H9 (cell line): ENCODE measurements around the gene SPAG5. TPM values are rescaled to one million over a fixed set of nuclear protein-coding genes. Genes with fewer than 3 reads are reported as not detected.

ENCODE experiments used
- DNase-seq: peaks from one replicate; pipeline ENCODE4 v3.0.0-alpha.2; 2017
- H2AFZ ChIP-seq: one replicate; pipeline ENCODE4 v1.6.1; 2013; ENCODE audit warnings: mild to moderate bottlenecking, low read length, control low read depth, moderate library complexity
- H2AK5ac ChIP-seq: 2 replicates; pipeline ENCODE4 v1.6.1; 2013; ENCODE audit warnings: low read length, control low read depth, mixed read lengths; ENCODE audit not compliant: insufficient read length
- H2BK120ac ChIP-seq: one replicate; pipeline ENCODE4 v1.6.1; 2013; ENCODE audit warnings: low read depth, mild to moderate bottlenecking, low read length, control low read depth, inconsistent platforms; ENCODE audit not compliant: poor library complexity, severe bottlenecking
- H2BK12ac ChIP-seq: 2 replicates; pipeline ENCODE4 v1.6.1; 2013; ENCODE audit warnings: low read length, control low read depth, mixed read lengths, low read depth; ENCODE audit not compliant: insufficient read length
- H2BK15ac ChIP-seq: 2 replicates; pipeline ENCODE4 v1.6.1; 2013; ENCODE audit warnings: low read depth, low read length, control low read depth
- H2BK20ac ChIP-seq: one replicate; pipeline ENCODE4 v1.6.1; 2013; ENCODE audit warnings: low read depth, mild to moderate bottlenecking, low read length, control low read depth, inconsistent platforms; ENCODE audit not compliant: poor library complexity, severe bottlenecking
- H2BK5ac ChIP-seq: 2 replicates; pipeline ENCODE4 v1.6.1; 2013; ENCODE audit warnings: low read length, control low read depth, mixed read lengths; ENCODE audit not compliant: insufficient read length
- H3K14ac ChIP-seq: 2 replicates; pipeline ENCODE4 v1.6.1; 2013; ENCODE audit warnings: low read length, control low read depth; ENCODE audit not compliant: insufficient read depth
- H3K18ac ChIP-seq: 2 replicates; pipeline ENCODE4 v1.6.1; 2013; ENCODE audit warnings: low read depth, mild to moderate bottlenecking, mixed read lengths, low read length, control low read depth; ENCODE audit not compliant: insufficient read length
- H3K23ac ChIP-seq: 2 replicates; pipeline ENCODE4 v1.6.1; 2013; ENCODE audit warnings: low read length, control low read depth, mixed read lengths, low read depth; ENCODE audit not compliant: insufficient read length
- H3K23me2 ChIP-seq: 2 replicates; pipeline ENCODE4 v1.6.1; 2013; ENCODE audit warnings: low read depth, mild to moderate bottlenecking, mixed read lengths, low read length, control low read depth; ENCODE audit not compliant: insufficient read length, poor library complexity, severe bottlenecking
- H3K27ac ChIP-seq: 2 replicates; pipeline ENCODE4 v1.5.1; 2013; ENCODE audit warnings: low read length, control low read depth, mixed read lengths, low read depth; ENCODE audit not compliant: insufficient read length
- H3K27me3 ChIP-seq: 2 replicates; pipeline ENCODE4 v1.6.1; 2013; ENCODE audit warnings: low read length, control low read depth, inconsistent platforms; ENCODE audit not compliant: insufficient read depth
- H3K4ac ChIP-seq: 2 replicates; pipeline ENCODE4 v1.6.1; 2013; ENCODE audit warnings: low read depth, mild to moderate bottlenecking, control low read depth, inconsistent platforms, low read length, moderate library complexity
- H3K4me1 ChIP-seq: 2 replicates; pipeline ENCODE4 v1.6.1; 2013; ENCODE audit warnings: low read length, control low read depth, inconsistent platforms; ENCODE audit not compliant: insufficient read depth
- H3K4me2 ChIP-seq: 2 replicates; pipeline ENCODE4 v1.6.1; 2013; ENCODE audit warnings: low read length, control low read depth, mixed read lengths; ENCODE audit not compliant: insufficient read length, insufficient read depth
- H3K56ac ChIP-seq: 2 replicates; pipeline ENCODE4 v1.6.1; 2013; ENCODE audit warnings: low read depth, mild to moderate bottlenecking, mixed read lengths, low read length, control low read depth; ENCODE audit not compliant: insufficient read length
- H3K79me1 ChIP-seq: 2 replicates; pipeline ENCODE4 v1.6.1; 2013; ENCODE audit warnings: low read depth, mild to moderate bottlenecking, moderate library complexity, low read length, control low read depth, inconsistent platforms; ENCODE audit not compliant: insufficient read depth, poor library complexity, severe bottlenecking
- H3K79me2 ChIP-seq: 2 replicates; pipeline ENCODE4 v1.6.1; 2013; ENCODE audit warnings: low read length, control low read depth, inconsistent platforms; ENCODE audit not compliant: insufficient read depth
- H3K9ac ChIP-seq: 2 replicates; pipeline ENCODE4 v1.6.1; 2013; ENCODE audit warnings: low read length, control low read depth, mixed read lengths; ENCODE audit not compliant: insufficient read length; ENCODE audit errors: extremely low read depth
- H3K9me3 ChIP-seq: one replicate; pipeline ENCODE4 v1.6.1; 2013; ENCODE audit warnings: low read depth, low read length, inconsistent platforms; ENCODE audit not compliant: control insufficient read depth
- H3T11ph ChIP-seq: one replicate; pipeline ENCODE4 v1.6.1; 2013; ENCODE audit warnings: mild to moderate bottlenecking, low read length, control low read depth, inconsistent platforms
- H4K20me1 ChIP-seq: one replicate; pipeline ENCODE4 v1.6.1; 2013; ENCODE audit not compliant: control insufficient read depth, insufficient read length, insufficient read depth
- H4K5ac ChIP-seq: 2 replicates; pipeline ENCODE4 v1.6.1; 2013; ENCODE audit warnings: low read depth, mild to moderate bottlenecking, mixed read lengths, low read length, control low read depth; ENCODE audit not compliant: insufficient read length
- H4K8ac ChIP-seq: replicated peaks from 2 replicates; pipeline ENCODE4 v1.6.1; 2013; ENCODE audit warnings: low read length, control low read depth, mixed read lengths, low read depth; ENCODE audit not compliant: insufficient read length
- H4K91ac ChIP-seq: 2 replicates; pipeline ENCODE4 v1.6.1; 2013; ENCODE audit warnings: low read depth, mild to moderate bottlenecking, moderate library complexity, mixed read lengths, low read length, control low read depth; ENCODE audit not compliant: insufficient read length
- H3K27ac Mint-ChIP-seq, 3 experiments: 2 replicates in 2 of 3; 3 replicates in 1 of 3; pipeline ENCODE4 v1.8.0; 2020 to 2021; ENCODE audit warnings: mixed read lengths in 3 of 3, mild to moderate bottlenecking in 1 of 3, moderate library complexity in 1 of 3
- H3K27me3 Mint-ChIP-seq: 2 replicates; pipeline ENCODE4 v1.8.0; 2021; ENCODE audit warnings: low read depth, mild to moderate bottlenecking, moderate library complexity, mixed read lengths
- H3K36me3 Mint-ChIP-seq, 3 experiments: 2 replicates in 2 of 3; 3 replicates in 1 of 3; pipeline ENCODE4 v1.8.0; 2020 to 2021; ENCODE audit warnings: low read depth in 3 of 3, mixed read lengths in 3 of 3; ENCODE audit not compliant: insufficient read depth in 1 of 3
- H3K4me1 Mint-ChIP-seq, 2 experiments: 2 replicates each; pipeline ENCODE4 v1.8.0; 2020; ENCODE audit warnings: mixed read lengths in 2 of 2
- H3K4me3 Mint-ChIP-seq, 2 experiments: 2 replicates in 1 of 2; 3 replicates in 1 of 2; pipeline ENCODE4 v1.8.0; 2020 to 2021; ENCODE audit warnings: mild to moderate bottlenecking in 2 of 2, mixed read lengths in 2 of 2, moderate library complexity in 1 of 2
- H3K9me3 Mint-ChIP-seq, 2 experiments: 2 replicates in 1 of 2; 3 replicates in 1 of 2; pipeline ENCODE4 v1.8.0; 2020; ENCODE audit warnings: mild to moderate bottlenecking in 2 of 2, mixed read lengths in 2 of 2, moderate library complexity in 1 of 2
- CTCF ChIP-seq: fragments of 200-600 bp; sonication (generic); conservative IDR thresholded peaks from 3 replicates; pipeline ENCODE4 v1.8.0; 2021; ENCODE audit warnings: antibody characterized with exemption, mild to moderate bottlenecking
- WGBS: extraction: QIAGEN DNeasy Blood & Tissue Kit; methylation state at CpG from one replicate; pipeline ENCODE4 v1.1.7; 2013; ENCODE audit warnings: missing lambda C conversion rate, low lambda C conversion rate, mixed read lengths; ENCODE audit not compliant: insufficient read length; ENCODE audit errors: extremely low coverage; 5-methylcytosine and 5-hydroxymethylcytosine counted together
- total RNA-seq: library from RNA; stranded (reverse); gene quantifications from 2 replicates; pipeline ENCODE4 v1.2.1, GENCODE V29; 2021

The SPAG5 gene
- total RNA-seq, 1 experiment from 2014 or later, result 122 TPM

GRCh38 chr17:28623696-28624095 lies 24.9 kb upstream of the SPAG5 start:
- H4K8ac ChIP-seq, result no peak overlapping the region
- Mint-ChIP-seq H3K36me3 (peaks cover 54 to 90% (median 82%) of the 10 kb centered on the region in 3 experiments; a peak in 6 of 7 replicates), H3K27ac (no peak overlapping the region), H3K4me1 (no peaks in the 10 kb centered on the region), H3K4me3 (no peak overlapping the region), H3K27me3 (no peaks in the 10 kb centered on the region; the same call in 1 of the 2 replicates), H3K9me3 (no peaks in the 10 kb centered on the region)
- H2BK120ac ChIP-seq, result no peak overlapping the region
- H4K91ac ChIP-seq, result no peak overlapping the region
- H3K27ac ChIP-seq, result no peak overlapping the region
- H2AFZ ChIP-seq, result no peak overlapping the region
- no peaks in the 10 kb centered on the region for H3K23me2 ChIP-seq
- H3K9me3 ChIP-seq, result no peaks in the 10 kb centered on the region
- no peaks in the 10 kb centered on the region for H3K4me1 ChIP-seq
- no peak overlapping the region for H2BK15ac ChIP-seq
- H3K79me2 ChIP-seq, result no peaks in the 10 kb centered on the region
- no peak overlapping the region for H2BK12ac ChIP-seq
- H2BK20ac ChIP-seq, result no peak overlapping the region
- H3T11ph ChIP-seq, result no peak overlapping the region
- H3K4me2 ChIP-seq, result no peak overlapping the region
- no peak overlapping the region for H3K14ac ChIP-seq
- no peak for TF ChIP-seq CTCF
- H3K23ac ChIP-seq, result no peak overlapping the region
- no peaks in the 10 kb centered on the region for H3K27me3 ChIP-seq
- no peak overlapping the region for H3K4ac ChIP-seq
- H3K9ac ChIP-seq, result no peak overlapping the region
- H3K18ac ChIP-seq, result no peak overlapping the region
- no peak overlapping the region for H4K5ac ChIP-seq
- H3K79me1 ChIP-seq, result no peaks in the 10 kb centered on the region
- no peak for DNase-seq
- no peak overlapping the region for H2BK5ac ChIP-seq
- WGBS, result no CpG with 5 or more reads among the region's 4 CpGs
- H2AK5ac ChIP-seq, result no peak overlapping the region
- H3K56ac ChIP-seq, result no peak overlapping the region
- no peaks in the 10 kb centered on the region for H4K20me1 ChIP-seq
